HepG2 (cell line): ENCODE data around the gene CDC6. TPM values are rescaled to one million over a fixed set of nuclear protein-coding genes. Genes with fewer than 3 reads are reported as not detected.

Experiments used
- ATM ChIP-seq: fragments of 450-650 bp; IDR thresholded peaks from 2 replicates; pipeline ENCODE4 v1.7.1; 2017; ENCODE audit warnings: mild to moderate bottlenecking, borderline replicate concordance
- EED ChIP-seq: sonication (generic); formaldehyde crosslinking; IDR thresholded peaks from 2 replicates; pipeline ENCODE4 v1.5.0; 2020; ENCODE audit warnings: mild to moderate bottlenecking, missing genetic modification reagents
- GATAD2A ChIP-seq: IDR thresholded peaks from 2 replicates; pipeline ENCODE4 v1.6.1; 2016
- HMGXB3 ChIP-seq: sonication (generic); formaldehyde crosslinking; IDR thresholded peaks from 2 replicates; pipeline ENCODE4 v1.4.0; 2020; ENCODE audit warnings: missing genetic modification reagents, borderline replicate concordance
- HOXA9 ChIP-seq: sonication (generic); formaldehyde crosslinking; IDR thresholded peaks from 2 replicates; pipeline ENCODE4 v1.8.1; 2022; ENCODE audit warnings: missing genetic modification reagents, mild to moderate bottlenecking, moderate library complexity, borderline replicate concordance
- KDM1A ChIP-seq: IDR thresholded peaks from 2 replicates; pipeline ENCODE4 v1.6.1; 2016; ENCODE audit warnings: missing compliant biosample characterization
- NCOR1 ChIP-seq: fragments of 200-600 bp; sonication (generic); IDR thresholded peaks from 2 replicates; pipeline ENCODE4 v1.7.0; 2017; ENCODE audit warnings: antibody characterized with exemption, low read length, borderline replicate concordance
- NR2F1 ChIP-seq, 2 experiments: fragments of 450-650 bp in 1 of 2; formaldehyde crosslinking in 1 of 2; IDR thresholded peaks; 2 replicates each; pipeline versions ENCODE4 v1.5.0 to v1.6.1; 2016 to 2020; ENCODE audit warnings: mild to moderate bottlenecking in 1 of 2, missing compliant biosample characterization in 1 of 2, missing genetic modification reagents in 1 of 2, moderate library complexity in 1 of 2
- ONECUT2 ChIP-seq: sonication (generic); formaldehyde crosslinking; IDR thresholded peaks from 2 replicates; pipeline ENCODE4 v1.4.0; 2020; ENCODE audit warnings: missing genetic modification reagents
- PAF1 ChIP-seq: IDR thresholded peaks from 2 replicates; pipeline ENCODE4 v1.6.1; 2016; ENCODE audit warnings: missing genetic modification reagents, missing compliant biosample characterization
- PREB ChIP-seq: sonication (generic); formaldehyde crosslinking; IDR thresholded peaks from 2 replicates; pipeline ENCODE4 v1.4.0; 2020; ENCODE audit warnings: missing genetic modification reagents
- RCOR2 ChIP-seq: IDR thresholded peaks from 2 replicates; pipeline ENCODE4 v1.6.1; 2016; ENCODE audit warnings: missing biosample characterization, missing genetic modification reagents
- SMAD9 ChIP-seq: sonication (generic); formaldehyde crosslinking; IDR thresholded peaks from 2 replicates; pipeline ENCODE4 v1.5.1; 2020; ENCODE audit warnings: mild to moderate bottlenecking, missing genetic modification reagents
- SP2 ChIP-seq: sonication (generic); formaldehyde crosslinking; IDR thresholded peaks from 2 replicates; pipeline ENCODE4 v1.5.1; 2020; ENCODE audit warnings: mild to moderate bottlenecking, missing genetic modification reagents
- THYN1 ChIP-seq: sonication (generic); formaldehyde crosslinking; IDR thresholded peaks from 2 replicates; pipeline ENCODE4 v1.8.1; 2023; ENCODE audit warnings: low read depth, mild to moderate bottlenecking, moderate library complexity, missing genetic modification reagents, borderline replicate concordance
- ZBTB21 ChIP-seq: sonication (generic); formaldehyde crosslinking; IDR thresholded peaks from 2 replicates; pipeline ENCODE4 v1.4.0; 2020; ENCODE audit warnings: missing genetic modification reagents
- ZNF224 ChIP-seq: sonication (generic); formaldehyde crosslinking; IDR thresholded peaks from 2 replicates; pipeline ENCODE4 v1.5.0; 2020; ENCODE audit warnings: mild to moderate bottlenecking, missing genetic modification reagents
- ZNF607 ChIP-seq: sonication (generic); formaldehyde crosslinking; IDR thresholded peaks from 2 replicates; pipeline ENCODE4 v1.5.1; 2020; ENCODE audit warnings: missing genetic modification reagents, mild to moderate bottlenecking, borderline replicate concordance
- ZNF720 ChIP-seq: sonication (generic); formaldehyde crosslinking; IDR thresholded peaks from 2 replicates; pipeline ENCODE4 v1.4.0; 2020; ENCODE audit warnings: missing genetic modification reagents
- ZNF777 ChIP-seq: sonication (generic); formaldehyde crosslinking; IDR thresholded peaks from 2 replicates; pipeline ENCODE4 v1.4.0; 2020; ENCODE audit warnings: missing genetic modification reagents
- polyA plus RNA-seq, 8 experiments: library from polyadenylated mRNA; depleted of rRNA in 3 of 8; stranded (reverse) in 7 of 8; unstranded in 1 of 8; fragments of >200 nt; fragmentation: Illumina TruSeq in 4 of 8; extraction: Trizol in 4 of 8; gene quantifications; 2 replicates each; pipeline versions ENCODE4 v1.2.1 to v1.2.3, GENCODE V29; 2011 to 2016; ENCODE audit warnings: low read depth in 4 of 8, missing spikeins in 1 of 8, mixed read lengths in 1 of 8; ENCODE audit not compliant: insufficient read depth in 1 of 8
- total RNA-seq, 5 experiments: library from RNA; depleted of rRNA; stranded (reverse); fragments of >200 nt; fragmentation: Illumina TruSeq; extraction: Trizol; gene quantifications; 2 replicates each; pipeline ENCODE4 v1.2.3, GENCODE V29; 2016; ENCODE audit warnings: low read depth in 1 of 5
- TF ChIP-seq, protein P1 (sequence below): sonication (generic); formaldehyde crosslinking; IDR thresholded peaks from 2 replicates; pipeline ENCODE4 v1.4.0; 2020; ENCODE audit warnings: mild to moderate bottlenecking, missing genetic modification reagents
- TF ChIP-seq, protein P2 (sequence below): sonication (generic); formaldehyde crosslinking; IDR thresholded peaks from 2 replicates; pipeline ENCODE4 v1.5.0; 2020; ENCODE audit warnings: mild to moderate bottlenecking, missing genetic modification reagents

Gene CDC6
- total and polyA plus RNA-seq, 2 of the 13 experiments (the other 11 are each of a cell fraction or from before 2014, with no cell fraction given) = 17.4 to 114 TPM

DNA sequence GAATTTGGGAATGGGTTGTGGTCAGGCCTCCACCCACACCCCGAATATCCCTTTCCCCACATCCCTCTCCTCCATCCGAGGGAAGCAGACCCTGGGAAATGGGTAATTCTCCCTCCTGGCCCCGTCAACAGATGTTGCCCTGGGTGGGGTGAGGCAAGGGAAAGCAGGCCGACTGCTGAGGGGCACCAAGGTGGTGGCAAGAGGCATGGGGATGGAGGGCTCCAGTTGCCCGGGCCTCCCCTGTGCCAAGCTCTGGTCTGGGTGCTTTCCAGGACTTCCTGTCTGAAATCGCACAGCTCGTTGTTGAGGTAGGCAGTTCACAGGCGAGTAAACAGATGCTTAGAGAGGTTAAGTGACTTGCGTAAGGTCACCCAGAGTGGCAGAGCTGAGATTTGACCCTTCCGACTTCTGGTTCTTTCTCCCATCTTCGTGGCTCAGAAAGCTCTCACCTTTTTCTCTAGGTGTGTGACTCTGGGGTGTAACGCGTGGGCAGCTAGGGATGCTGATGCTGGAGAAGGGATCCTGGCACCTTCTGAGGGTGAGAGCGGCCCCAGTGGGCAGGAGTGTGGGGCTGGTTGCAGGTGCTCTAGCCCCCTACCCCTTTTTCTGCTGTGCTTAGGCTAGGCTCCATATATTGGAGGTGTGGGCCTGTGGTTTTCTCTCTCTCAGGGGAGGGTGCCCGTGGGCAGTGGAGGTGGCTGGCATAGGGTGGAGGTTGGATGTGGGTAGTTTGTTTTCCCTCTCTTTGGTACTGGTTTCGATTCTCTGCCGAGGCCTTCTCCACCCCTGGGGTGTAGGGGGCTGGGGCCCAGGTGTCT lies 38.5 kb downstream of the CDC6 start (continued):
- TF ChIP-seq HMGXB3 = no peak
- no peak for TF ChIP-seq ZNF720 (CRISPR knock-in tag)
- no peak for TF ChIP-seq THYN1
- no peak for TF ChIP-seq SMAD9 (CRISPR knock-in tag)
- no peak for TF ChIP-seq ZNF777 (CRISPR knock-in tag)
- TF ChIP-seq NR2F1 (CRISPR knock-in tag; IDR thresholded peaks at IDR 0.05) = peak; percentile 91
- TF ChIP-seq ATM = no peak
- TF ChIP-seq, protein P1, sequence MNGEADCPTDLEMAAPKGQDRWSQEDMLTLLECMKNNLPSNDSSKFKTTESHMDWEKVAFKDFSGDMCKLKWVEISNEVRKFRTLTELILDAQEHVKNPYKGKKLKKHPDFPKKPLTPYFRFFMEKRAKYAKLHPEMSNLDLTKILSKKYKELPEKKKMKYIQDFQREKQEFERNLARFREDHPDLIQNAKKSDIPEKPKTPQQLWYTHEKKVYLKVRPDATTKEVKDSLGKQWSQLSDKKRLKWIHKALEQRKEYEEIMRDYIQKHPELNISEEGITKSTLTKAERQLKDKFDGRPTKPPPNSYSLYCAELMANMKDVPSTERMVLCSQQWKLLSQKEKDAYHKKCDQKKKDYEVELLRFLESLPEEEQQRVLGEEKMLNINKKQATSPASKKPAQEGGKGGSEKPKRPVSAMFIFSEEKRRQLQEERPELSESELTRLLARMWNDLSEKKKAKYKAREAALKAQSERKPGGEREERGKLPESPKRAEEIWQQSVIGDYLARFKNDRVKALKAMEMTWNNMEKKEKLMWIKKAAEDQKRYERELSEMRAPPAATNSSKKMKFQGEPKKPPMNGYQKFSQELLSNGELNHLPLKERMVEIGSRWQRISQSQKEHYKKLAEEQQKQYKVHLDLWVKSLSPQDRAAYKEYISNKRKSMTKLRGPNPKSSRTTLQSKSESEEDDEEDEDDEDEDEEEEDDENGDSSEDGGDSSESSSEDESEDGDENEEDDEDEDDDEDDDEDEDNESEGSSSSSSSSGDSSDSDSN (CRISPR knock-in tag) = no peak; the same call in 1 of the 2 replicates
- TF ChIP-seq, protein P2, sequence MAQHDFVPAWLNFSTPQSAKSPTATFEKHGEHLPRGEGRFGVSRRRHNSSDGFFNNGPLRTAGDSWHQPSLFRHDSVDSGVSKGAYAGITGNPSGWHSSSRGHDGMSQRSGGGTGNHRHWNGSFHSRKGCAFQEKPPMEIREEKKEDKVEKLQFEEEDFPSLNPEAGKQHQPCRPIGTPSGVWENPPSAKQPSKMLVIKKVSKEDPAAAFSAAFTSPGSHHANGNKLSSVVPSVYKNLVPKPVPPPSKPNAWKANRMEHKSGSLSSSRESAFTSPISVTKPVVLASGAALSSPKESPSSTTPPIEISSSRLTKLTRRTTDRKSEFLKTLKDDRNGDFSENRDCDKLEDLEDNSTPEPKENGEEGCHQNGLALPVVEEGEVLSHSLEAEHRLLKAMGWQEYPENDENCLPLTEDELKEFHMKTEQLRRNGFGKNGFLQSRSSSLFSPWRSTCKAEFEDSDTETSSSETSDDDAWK = no peak
- peak; percentile 1; the same call in 1 of the 2 replicates for TF ChIP-seq NCOR1
- TF ChIP-seq HOXA9 (CRISPR knock-in tag) = no peak
- no peak for TF ChIP-seq ZBTB21
- TF ChIP-seq ONECUT2 (CRISPR knock-in tag) = no peak
- no peak for TF ChIP-seq PAF1
- no peak for TF ChIP-seq SP2 (CRISPR knock-in tag)
- TF ChIP-seq KDM1A = peak; percentile 96
- no peak for TF ChIP-seq ZNF224
- TF ChIP-seq GATAD2A = no peak
- no peak for TF ChIP-seq PREB (CRISPR knock-in tag)
- no peak for TF ChIP-seq ZNF607 (CRISPR knock-in tag)
- peak; percentile 84; the same call in 1 of the 2 replicates for TF ChIP-seq RCOR2 (CRISPR knock-in tag)
- TF ChIP-seq EED (CRISPR knock-in tag) = no peak
